IMR-90 (cell line): Measurements from ENCODE around the gene TMEM143.

Source experiments
- BHLHE40 ChIP-seq: fragments of 150-350 bp; IDR thresholded peaks from 2 replicates; pipeline ENCODE4 v1.6.1; 2016; ENCODE audit warnings: mild to moderate bottlenecking, low read depth, low read length
- CEBPB ChIP-seq: IDR thresholded peaks from 2 replicates; pipeline ENCODE4 v1.6.1; 2012; ENCODE audit warnings: low read depth, low read length, improper control_type of control experiment
- MAFK ChIP-seq: IDR thresholded peaks from 2 replicates; pipeline ENCODE4 v1.6.1; 2012; ENCODE audit warnings: low read depth, low read length, improper control_type of control experiment
- MAZ ChIP-seq: IDR thresholded peaks from 2 replicates; pipeline ENCODE4 v1.6.1; 2012; ENCODE audit warnings: low read depth, mild to moderate bottlenecking, low read length, improper control_type of control experiment, moderate library complexity, borderline replicate concordance
- MXI1 ChIP-seq: IDR thresholded peaks from 2 replicates; pipeline ENCODE4 v1.6.1; 2012; ENCODE audit warnings: low read depth, mild to moderate bottlenecking, low read length, moderate library complexity, borderline replicate concordance
- NFE2L2 ChIP-seq: fragments of 150-350 bp; IDR thresholded peaks from 2 replicates; pipeline ENCODE4 v1.6.1; 2016; ENCODE audit warnings: low read depth, mild to moderate bottlenecking, low read length
- POLR2A ChIP-seq: IDR thresholded peaks from 2 replicates; pipeline ENCODE4 v1.6.1; 2012; ENCODE audit warnings: mild to moderate bottlenecking, low read depth, low read length
- RAD21 ChIP-seq: IDR thresholded peaks from 2 replicates; pipeline ENCODE4 v1.6.1; 2012; ENCODE audit warnings: low read length, improper control_type of control experiment
- RCOR1 ChIP-seq: IDR thresholded peaks from 2 replicates; pipeline ENCODE4 v1.6.1; 2012; ENCODE audit warnings: mild to moderate bottlenecking, low read length, improper control_type of control experiment; ENCODE audit not compliant: insufficient replicate concordance
- RFX5 ChIP-seq: IDR thresholded peaks from 2 replicates; pipeline ENCODE4 v1.8.0; 2012; ENCODE audit warnings: low read depth, mild to moderate bottlenecking, low read length, moderate library complexity
- SMC3 ChIP-seq: fragments of 150-350 bp; IDR thresholded peaks from 2 replicates; pipeline ENCODE4 v1.6.1; 2016; ENCODE audit warnings: low read depth, mild to moderate bottlenecking, antibody characterized with exemption, low read length, moderate library complexity
- TF ChIP-seq, protein P1 (sequence below): conservative IDR thresholded peaks from 2 replicates; pipeline ENCODE4 v1.5.1; 2012; ENCODE audit warnings: mild to moderate bottlenecking, low read depth, low read length, improper control_type of control experiment
- TF ChIP-seq, protein P2 (sequence below): fragments of 150-350 bp; IDR thresholded peaks from 2 replicates; pipeline ENCODE4 v1.6.1; 2017; ENCODE audit warnings: mild to moderate bottlenecking, antibody characterized with exemption, low read length, low read depth
- TF ChIP-seq, protein P3 (sequence below): fragments of 150-350 bp; IDR thresholded peaks from 2 replicates; pipeline ENCODE4 v1.6.1; 2016; ENCODE audit warnings: low read depth, mild to moderate bottlenecking, low read length, moderate library complexity, borderline replicate concordance

DNA sequence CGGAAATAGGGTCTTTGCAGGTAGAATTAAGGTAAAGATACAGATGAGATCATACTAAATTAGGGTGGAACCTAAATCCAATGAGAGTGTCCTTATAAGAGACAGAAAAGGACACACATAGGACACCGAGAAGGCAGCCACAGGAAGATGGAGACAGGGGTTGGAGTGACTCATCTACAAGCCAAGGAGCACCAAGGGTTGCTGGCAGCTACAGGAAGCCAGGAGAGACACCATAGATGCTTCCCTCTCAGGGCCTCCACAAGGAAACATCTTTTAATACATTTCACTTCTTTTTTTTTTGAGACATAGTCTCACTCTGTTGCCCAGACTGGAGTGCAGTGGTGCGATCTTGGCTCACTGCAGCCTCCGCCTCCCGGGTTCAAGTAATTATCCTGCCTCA, 10.1 kb downstream of the TMEM143 start:
- TF ChIP-seq, protein P1, sequence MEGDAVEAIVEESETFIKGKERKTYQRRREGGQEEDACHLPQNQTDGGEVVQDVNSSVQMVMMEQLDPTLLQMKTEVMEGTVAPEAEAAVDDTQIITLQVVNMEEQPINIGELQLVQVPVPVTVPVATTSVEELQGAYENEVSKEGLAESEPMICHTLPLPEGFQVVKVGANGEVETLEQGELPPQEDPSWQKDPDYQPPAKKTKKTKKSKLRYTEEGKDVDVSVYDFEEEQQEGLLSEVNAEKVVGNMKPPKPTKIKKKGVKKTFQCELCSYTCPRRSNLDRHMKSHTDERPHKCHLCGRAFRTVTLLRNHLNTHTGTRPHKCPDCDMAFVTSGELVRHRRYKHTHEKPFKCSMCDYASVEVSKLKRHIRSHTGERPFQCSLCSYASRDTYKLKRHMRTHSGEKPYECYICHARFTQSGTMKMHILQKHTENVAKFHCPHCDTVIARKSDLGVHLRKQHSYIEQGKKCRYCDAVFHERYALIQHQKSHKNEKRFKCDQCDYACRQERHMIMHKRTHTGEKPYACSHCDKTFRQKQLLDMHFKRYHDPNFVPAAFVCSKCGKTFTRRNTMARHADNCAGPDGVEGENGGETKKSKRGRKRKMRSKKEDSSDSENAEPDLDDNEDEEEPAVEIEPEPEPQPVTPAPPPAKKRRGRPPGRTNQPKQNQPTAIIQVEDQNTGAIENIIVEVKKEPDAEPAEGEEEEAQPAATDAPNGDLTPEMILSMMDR: no peak
- TF ChIP-seq POLR2A: no peak
- no peak for TF ChIP-seq SMC3
- TF ChIP-seq, protein P2, sequence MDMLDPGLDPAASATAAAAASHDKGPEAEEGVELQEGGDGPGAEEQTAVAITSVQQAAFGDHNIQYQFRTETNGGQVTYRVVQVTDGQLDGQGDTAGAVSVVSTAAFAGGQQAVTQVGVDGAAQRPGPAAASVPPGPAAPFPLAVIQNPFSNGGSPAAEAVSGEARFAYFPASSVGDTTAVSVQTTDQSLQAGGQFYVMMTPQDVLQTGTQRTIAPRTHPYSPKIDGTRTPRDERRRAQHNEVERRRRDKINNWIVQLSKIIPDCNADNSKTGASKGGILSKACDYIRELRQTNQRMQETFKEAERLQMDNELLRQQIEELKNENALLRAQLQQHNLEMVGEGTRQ: no peak
- no peak for TF ChIP-seq RAD21
- no peak for TF ChIP-seq RFX5
- no peak for TF ChIP-seq MAZ
- no peak for TF ChIP-seq NFE2L2
- no peak for TF ChIP-seq CEBPB
- no peak for TF ChIP-seq RCOR1
- TF ChIP-seq BHLHE40: no peak
- TF ChIP-seq MAFK: no peak
- TF ChIP-seq, protein P3, sequence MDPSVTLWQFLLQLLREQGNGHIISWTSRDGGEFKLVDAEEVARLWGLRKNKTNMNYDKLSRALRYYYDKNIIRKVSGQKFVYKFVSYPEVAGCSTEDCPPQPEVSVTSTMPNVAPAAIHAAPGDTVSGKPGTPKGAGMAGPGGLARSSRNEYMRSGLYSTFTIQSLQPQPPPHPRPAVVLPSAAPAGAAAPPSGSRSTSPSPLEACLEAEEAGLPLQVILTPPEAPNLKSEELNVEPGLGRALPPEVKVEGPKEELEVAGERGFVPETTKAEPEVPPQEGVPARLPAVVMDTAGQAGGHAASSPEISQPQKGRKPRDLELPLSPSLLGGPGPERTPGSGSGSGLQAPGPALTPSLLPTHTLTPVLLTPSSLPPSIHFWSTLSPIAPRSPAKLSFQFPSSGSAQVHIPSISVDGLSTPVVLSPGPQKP: no peak
- no peak for TF ChIP-seq MXI1
